Spleen (tissue), 7 donors: ENCODE measurements around the gene ATP11C.

ENCODE experiments used
- POLR2A ChIP-seq, 3 donors: fragments of 450-650 bp; IDR thresholded peaks; one replicate each; pipeline ENCODE4 v1.5.1; 2017; ENCODE audit warnings: antibody characterized with exemption in 3 of 3, mild to moderate bottlenecking in 1 of 3
- POLR2AphosphoS5 ChIP-seq, 3 donors: sonication (generic); formaldehyde crosslinking; IDR thresholded peaks; one replicate each; pipeline ENCODE4 v1.5.1; 2017; ENCODE audit warnings: antibody characterized with exemption in 3 of 3
- TF ChIP-seq, protein P1 (sequence below), 11 experiments: fragments of 200-600 bp in 7 of 11; fragments of 450-650 bp in 4 of 11; sonication (generic) in 4 of 11; IDR thresholded peaks in 8 of 11; conservative IDR thresholded peaks in 3 of 11; 1 replicate in 7 of 11; 2 replicates in 4 of 11; pipeline versions ENCODE4 v1.4.0 to v1.8.0; 2016 to 2021; ENCODE audit warnings: antibody characterized with exemption in 11 of 11, inconsistent platforms in 4 of 11, mild to moderate bottlenecking in 1 of 11
- donor health status: DM: no; HTN: no; CAD: no; lungs with moderate emphysema.
- donor health status: DM: no; HTN: no; CAD: no.
- donor health status: DM: no; HTN: no; CAD: no.

DNA sequence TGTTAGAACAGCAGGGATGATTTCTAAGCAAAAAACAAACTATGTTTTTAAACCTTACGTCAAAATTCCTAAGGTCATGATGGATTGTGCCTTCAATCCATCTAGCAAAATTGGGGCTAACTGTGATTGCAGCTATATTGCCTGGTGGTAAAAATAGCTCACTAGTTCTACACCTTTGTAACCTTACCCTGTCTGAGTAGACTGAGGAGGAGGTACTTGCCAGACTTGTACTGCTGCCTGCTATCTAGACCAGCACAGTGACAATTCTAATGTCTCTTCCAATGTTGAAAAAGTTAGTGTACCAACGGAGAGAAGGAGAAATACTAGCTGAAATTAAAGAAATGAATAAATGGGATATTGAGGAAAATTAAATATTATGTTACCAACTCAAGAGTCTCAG lies 30.3 kb downstream of the ATP11C start:
- TF ChIP-seq, protein P1, sequence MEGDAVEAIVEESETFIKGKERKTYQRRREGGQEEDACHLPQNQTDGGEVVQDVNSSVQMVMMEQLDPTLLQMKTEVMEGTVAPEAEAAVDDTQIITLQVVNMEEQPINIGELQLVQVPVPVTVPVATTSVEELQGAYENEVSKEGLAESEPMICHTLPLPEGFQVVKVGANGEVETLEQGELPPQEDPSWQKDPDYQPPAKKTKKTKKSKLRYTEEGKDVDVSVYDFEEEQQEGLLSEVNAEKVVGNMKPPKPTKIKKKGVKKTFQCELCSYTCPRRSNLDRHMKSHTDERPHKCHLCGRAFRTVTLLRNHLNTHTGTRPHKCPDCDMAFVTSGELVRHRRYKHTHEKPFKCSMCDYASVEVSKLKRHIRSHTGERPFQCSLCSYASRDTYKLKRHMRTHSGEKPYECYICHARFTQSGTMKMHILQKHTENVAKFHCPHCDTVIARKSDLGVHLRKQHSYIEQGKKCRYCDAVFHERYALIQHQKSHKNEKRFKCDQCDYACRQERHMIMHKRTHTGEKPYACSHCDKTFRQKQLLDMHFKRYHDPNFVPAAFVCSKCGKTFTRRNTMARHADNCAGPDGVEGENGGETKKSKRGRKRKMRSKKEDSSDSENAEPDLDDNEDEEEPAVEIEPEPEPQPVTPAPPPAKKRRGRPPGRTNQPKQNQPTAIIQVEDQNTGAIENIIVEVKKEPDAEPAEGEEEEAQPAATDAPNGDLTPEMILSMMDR (IDR thresholded peaks at IDR 0.05 in 8 of 11, conservative IDR thresholded peaks at IDR 0.05 in 3 of 11): no peak
- no peak for TF ChIP-seq POLR2AphosphoS5 (IDR thresholded peaks at IDR 0.05)
- TF ChIP-seq POLR2A (IDR thresholded peaks at IDR 0.05): no peak
